Activated CD8-positive, alpha-beta memory T cell treated with anti-CD3 and anti-CD28 coated beads, Interleukin-2, amount 50 U/mL, for 48 hours (primary cell): ENCODE results near the gene AP4E1.
"Not testable (repeated sequence)": the region's sequence is repeated elsewhere in the genome, so short reads cannot be mapped to it uniquely, and the experiment has no call there.

Source experiments
- DNase-seq: peaks from one replicate; pipeline ENCODE4 v3.0.0-alpha.2; 2020

AP4E1 gene

DNA sequence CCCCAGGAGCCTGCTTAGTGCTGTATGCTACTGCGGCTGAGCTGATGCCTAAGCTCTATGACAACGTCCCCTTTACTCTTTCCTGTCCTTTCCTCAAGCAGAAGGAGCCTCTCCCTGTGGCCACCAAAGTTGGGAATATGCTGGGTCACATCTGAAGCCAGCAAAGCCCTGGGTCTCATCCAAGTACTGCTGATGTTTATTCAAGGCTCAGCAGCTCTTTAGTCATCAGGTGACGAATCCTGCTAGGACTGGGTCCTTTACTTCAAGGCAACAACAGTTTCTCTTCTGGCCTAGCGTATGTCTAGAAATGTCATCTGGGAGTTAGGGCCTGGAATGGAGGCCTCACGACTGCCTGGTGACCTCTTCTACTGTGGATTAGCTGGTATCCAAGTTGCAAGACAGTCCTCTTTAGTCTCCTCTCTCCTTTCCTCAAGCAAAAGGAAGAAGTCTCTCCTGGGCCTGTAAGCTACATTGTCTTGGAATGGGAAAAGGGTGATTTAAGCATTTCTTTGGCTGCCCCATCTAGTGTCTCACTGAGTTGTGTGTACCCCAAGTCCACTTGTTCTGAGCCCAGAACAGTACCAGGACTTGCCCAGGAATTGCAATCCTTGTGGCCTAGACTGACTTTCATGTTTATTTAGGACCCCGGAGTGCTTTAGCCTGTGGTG lies 122.3 kb downstream of the AP4E1 start:
- no peak for DNase-seq

DNA sequence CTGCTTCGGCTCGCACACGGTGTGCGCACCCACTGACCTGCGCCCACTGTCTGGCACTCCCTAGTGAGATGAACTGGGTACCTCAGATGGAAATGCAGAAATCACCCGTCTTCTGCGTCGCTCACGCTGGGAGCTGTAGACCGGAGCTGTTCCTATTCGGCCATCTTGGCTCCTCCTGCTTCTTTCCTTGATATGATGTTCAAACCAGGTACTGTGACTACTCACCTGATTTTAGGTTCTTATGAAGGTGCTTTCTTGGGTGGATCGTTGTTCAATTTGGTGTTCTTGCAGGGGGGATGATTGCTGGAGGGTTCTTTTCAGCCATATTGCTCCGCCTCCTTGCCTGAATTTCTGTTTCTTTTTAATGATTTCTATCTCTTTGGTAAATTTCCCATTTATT lies 129.0 kb downstream of the AP4E1 start:
- DNase-seq: not testable (repeated sequence)

DNA sequence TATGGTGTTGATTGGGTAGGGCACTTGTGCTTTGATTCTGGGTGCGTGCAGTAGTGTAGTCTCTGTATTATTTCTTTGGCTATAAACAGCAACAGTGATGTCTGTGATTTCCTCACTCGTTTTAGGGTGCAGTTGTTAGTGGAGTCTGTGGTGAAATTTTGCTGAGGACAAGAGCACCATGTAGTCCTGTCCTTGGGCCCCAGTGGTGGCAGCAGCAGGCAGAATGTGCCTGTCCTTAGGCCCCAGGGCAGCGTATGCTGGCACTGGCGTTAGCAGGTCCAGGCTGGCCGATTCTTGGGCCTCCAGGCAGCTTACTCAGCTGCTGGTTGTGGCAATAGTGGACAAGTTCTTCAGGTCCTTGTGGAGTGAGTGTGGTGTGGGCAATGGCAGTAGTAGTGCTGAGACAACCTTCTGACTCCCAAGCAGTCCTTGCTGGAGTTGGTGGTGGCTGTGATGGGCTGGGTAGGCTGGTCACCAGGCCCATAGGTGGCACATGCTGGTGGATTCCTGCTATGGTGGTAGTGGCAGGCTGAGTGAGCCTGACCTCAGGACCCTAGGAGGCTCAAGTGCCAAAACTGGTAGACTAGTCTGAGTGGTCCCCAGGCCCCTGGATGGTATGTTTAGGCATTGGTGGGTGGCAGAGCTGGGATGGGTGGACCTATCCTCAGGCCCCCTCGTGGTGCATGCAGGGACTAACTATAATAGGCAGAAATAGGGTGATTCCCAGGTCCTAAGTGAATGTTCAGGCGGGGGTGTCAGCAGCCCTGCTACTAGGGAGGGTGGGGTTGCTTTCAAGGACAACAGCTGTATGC lies 129.9 kb downstream of the AP4E1 start:
- no peak for DNase-seq

DNA sequence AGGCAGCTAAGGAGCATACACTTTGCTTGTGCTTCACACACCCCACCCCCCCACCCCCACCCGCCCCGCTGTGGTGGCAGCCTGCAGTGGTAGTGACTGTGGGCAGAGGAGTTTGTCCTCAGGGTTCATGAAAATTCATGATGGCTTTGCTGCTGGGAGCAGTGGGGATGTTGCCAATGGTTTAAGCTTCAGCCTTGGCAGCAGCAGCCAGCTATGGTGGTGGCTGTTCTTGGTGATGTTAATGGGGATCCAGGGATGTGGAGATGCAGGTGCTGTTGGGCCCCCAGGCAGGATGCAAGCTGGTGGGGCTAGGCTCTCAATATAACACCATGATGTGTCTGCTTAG lies 130.5 kb downstream of the AP4E1 start:
- no peak for DNase-seq

DNA sequence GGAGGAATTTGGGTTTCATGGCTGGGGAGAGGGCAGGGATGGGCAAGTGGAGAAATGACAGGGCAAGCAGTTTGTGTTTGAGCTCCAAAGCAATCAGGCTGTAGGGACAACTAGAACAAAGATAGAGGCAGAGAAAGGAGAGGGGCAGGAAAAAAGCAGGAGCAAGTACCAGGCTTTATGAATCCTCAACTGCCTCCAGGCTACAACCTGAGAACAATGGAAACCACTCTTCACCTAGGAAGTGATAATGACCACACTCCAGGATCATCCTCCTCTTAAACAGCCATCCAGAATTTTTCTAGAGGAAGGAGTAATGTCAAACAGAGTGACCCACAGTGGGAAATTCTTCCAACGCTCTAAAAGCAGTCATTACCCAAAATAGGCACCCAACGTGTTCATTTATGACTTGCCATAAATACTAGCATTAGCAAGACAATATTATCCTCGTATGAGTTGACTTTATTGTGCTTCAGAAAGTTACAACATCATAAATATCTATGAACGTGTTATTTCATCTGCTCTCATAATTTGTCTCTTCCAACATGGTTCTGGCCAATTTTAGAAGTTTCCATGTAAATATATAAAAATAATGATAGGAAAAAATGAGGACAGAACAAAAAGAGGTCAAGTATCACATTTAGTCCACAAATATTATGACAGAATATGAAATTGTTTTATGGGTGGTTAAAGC lies 135.7 kb downstream of the AP4E1 start:
- no peak for DNase-seq

DNA sequence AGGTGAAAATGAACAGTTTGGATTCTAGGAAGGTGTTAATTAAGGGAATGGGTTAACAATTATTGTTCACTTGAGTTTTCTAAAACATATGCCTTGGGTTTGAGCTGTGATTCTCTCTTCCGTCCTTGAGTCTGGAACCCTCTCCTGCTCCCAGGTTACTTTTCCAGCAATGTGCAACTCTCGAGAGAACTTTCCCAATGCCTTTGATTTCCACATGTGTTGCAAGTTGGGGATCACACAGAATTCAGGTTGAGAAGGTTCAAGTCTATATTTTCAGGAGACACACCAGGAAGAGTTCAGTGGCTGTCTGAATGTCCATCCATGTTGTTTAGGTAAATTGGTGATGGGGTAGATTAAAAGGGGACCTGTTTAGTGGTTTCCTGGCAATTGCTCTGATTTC lies 137.5 kb downstream of the AP4E1 start:
- no peak for DNase-seq

DNA sequence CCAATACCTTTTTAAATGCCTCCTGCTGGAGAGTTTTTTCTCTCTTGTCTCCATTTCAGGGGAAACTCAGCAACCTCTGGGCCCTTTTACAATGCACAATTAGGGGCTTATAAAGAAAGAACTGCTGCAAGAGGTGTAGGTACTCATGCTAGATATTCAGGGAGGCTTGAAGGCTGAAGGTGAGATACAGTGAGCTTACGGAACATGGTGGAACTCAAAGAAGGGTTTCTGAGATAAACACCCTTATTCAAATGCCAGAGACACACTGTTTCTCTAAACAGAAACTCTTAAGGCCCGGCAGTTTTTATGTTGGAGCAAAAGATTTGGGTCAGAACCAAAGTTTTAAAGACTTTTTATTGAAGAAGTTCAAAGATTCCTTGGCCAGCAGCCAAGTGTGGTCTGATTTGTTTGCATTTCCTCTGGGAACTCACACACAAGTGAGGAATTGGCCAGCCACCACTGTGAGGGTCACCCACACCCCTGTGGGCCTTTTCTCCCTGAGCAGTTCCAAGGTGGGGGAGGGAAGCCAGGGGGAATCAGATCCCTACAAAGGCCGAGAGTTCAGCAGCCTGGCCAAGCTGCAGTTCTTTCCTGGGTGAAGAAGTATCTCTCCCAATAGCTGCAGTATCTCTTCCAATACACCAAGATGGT lies 138.4 kb downstream of the AP4E1 start:
- no peak for DNase-seq

DNA sequence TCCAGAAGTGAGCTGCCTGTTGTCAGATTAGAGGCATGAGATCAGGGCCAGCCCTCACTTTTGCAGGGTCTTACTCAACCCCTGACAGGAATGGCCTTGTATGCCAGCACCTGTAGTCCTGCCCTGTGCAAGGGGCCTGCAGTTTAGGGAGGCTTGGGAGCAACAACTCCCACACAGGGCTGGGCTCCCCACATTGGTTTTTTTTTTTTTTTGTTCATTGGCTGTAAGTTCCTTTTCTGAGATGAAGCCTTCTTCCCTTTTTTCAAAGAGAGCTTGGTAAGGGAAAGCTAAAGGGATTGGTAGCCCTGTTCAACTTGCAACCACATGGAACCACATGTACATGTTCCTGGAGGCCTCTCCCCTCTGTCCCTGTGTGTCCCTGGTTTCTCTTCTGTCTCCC lies 139.8 kb downstream of the AP4E1 start:
- DNase-seq: no peak

DNA sequence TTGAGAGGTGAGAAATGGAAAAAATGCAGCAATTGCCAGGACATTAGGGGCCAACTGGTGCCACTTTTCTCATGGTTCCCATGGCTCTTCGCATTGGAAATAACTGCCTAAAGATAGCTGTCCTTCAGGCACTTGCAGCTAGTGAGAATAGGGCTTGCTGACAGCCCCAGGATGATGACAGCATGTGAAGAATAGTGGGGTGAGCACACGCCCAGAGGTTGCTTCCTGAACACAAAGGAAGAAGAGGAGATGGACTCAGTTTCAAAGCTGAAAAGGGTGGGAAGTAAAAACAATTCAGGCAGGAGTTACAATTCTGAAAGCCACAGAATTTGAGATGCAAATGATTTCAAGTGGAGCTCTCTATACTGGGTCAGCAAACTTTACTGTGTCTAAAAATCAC lies 140.6 kb downstream of the AP4E1 start:
- DNase-seq: no peak

DNA sequence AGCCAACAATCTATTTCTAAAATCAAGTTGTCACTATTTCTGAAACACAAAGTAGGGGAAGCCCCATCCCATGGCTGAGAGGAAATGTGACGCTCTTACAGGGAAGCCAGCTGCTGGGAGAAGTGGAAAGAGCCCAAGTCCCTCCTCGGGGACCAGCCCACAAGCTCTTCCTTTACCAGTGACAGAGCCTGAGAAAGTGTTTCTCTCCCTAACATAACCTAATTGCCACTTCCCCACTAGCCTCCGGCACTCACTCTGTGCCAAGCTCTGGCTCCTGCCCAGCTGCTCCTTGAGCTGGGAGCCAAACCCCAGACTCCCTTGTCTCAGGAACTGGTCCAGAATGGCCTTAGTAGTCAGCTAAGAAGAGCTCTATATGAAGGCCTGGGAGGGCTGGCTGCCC lies 143.3 kb downstream of the AP4E1 start:
- no peak for DNase-seq

DNA sequence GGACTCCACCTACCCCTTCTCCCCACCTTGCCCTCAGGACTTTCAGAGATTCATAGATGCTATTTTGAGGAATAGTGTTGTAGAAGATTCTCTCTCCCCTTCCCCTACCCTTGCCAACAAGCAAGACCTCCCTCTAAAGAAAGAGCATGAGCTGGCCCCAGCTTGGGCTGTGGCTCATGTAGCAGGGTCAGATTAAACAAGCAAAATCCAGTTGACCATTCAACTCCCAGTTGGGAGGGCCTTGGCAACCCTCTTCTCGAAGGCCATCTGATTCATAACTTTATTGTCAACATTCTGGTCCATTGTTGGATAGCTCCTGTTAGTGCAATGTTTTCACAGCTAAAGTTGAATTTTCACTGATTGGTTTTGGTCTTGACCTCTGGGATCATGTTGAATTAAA lies 145.1 kb downstream of the AP4E1 start:
- DNase-seq: no peak

DNA sequence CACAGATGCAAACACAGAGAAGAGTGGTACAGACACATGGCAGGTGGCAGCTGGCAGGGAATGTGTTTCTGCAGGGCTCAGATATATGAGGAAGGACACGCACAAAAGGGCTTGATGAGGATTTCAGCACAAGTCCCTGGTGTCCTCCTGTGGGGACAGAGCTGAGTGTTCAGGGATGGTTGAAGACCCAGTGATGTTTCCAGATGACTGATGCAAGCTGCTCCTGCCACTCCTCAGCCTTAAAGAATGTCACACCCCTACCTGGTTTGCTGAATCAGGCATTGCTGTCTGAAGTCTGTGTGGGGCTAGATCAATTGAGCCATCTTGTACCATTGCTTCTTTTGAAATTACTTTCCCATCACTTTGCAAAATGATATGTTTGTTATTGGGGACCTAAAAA lies 146.1 kb downstream of the AP4E1 start:
- DNase-seq: no peak
